Peyer's patch (tissue), 4 donors: ENCODE results near the gene ARMH1. TPM values are rescaled to one million over a fixed set of nuclear protein-coding genes. Genes with fewer than 3 reads are reported as not detected.
A peak's percentile ranks its signal among the peaks of the same experiment; 100 is the strongest.

Source experiments
- DNase-seq, 3 donors: peaks; one replicate each; pipeline ENCODE4 v3.0.0-alpha.2; 2017 to 2019
- H3K27ac ChIP-seq, 4 donors: fragments of 200-600 bp; sonication (generic); one replicate each; pipeline ENCODE4 v1.5.1; 2016 to 2019
- H3K27me3 ChIP-seq, 2 donors: fragments of 200-600 bp; sonication (generic); one replicate each; pipeline ENCODE4 v1.5.1; 2019
- H3K36me3 ChIP-seq, 3 donors: fragments of 200-600 bp; sonication (generic); one replicate each; pipeline ENCODE4 v1.5.1; 2016 to 2019
- H3K4me1 ChIP-seq, 4 donors: fragments of 200-600 bp; sonication (generic); one replicate each; pipeline ENCODE4 v1.5.1; 2016 to 2019
- H3K4me3 ChIP-seq, 4 donors: fragments of 200-600 bp; sonication (generic); 1 replicate in 3 of 4; 2 replicates in 1 of 4; pipeline ENCODE4 v1.5.1; 2016 to 2019; ENCODE audit warnings: mild to moderate bottlenecking in 1 of 4
- H3K9me3 ChIP-seq, 4 donors: fragments of 200-600 bp; sonication (generic); one replicate each; pipeline ENCODE4 v1.5.1; 2016 to 2019; ENCODE audit warnings: mild to moderate bottlenecking in 1 of 4
- POLR2A ChIP-seq, 2 donors: fragments of 450-650 bp; IDR thresholded peaks; one replicate each; pipeline ENCODE4 v1.5.1; 2017; ENCODE audit warnings: antibody characterized with exemption in 2 of 2, mild to moderate bottlenecking in 2 of 2, moderate library complexity in 2 of 2
- total RNA-seq, 4 donors: library from RNA; depleted of rRNA; stranded (reverse); fragments of >200 nt; gene quantifications; one replicate each; pipeline ENCODE4 v1.1.0, GENCODE V29; 2016
- TF ChIP-seq, protein P1 (sequence below), 6 experiments: fragments of 450-650 bp in 4 of 6; fragments of 200-600 bp in 2 of 6; sonication (generic) in 1 of 6; IDR thresholded peaks; one replicate each; pipeline ENCODE4 v1.5.1; 2017 to 2019; ENCODE audit warnings: antibody characterized with exemption in 6 of 6, mild to moderate bottlenecking in 3 of 6, moderate library complexity in 1 of 6

ARMH1 gene
- total RNA-seq, 4 donors from 2014 or later, result 3.7 to 7.7 (median 4.8) TPM

DNA sequence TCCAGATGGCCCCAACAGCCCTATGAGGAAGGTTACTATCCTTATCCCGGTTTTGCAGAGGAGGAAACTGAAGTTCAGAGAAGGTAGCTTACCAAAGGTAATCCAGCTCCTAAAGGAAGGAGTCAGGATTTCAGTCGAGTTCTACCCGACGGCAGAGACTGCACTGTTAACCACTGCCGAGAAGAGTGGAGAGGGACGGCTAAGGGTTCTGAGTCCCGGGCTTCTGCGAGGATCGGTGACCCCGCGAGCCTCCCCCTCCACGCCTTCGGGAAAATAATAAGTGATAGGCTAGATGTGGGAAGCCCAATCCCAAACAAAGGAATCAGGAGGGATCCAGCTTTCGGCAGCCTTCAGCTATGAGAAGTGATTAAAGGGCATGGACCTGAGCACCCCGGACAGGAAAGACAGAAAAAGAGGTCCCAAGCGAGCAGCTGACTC is 820 bp upstream of the ARMH1 start:
- Histone ChIP-seq H3K36me3 (no peaks in the 10 kb centered on the region), H3K4me1 (peaks cover 6 to 46% (median 17%) of the 10 kb centered on the region in 4 donors), H3K27ac (peak overlapping the region; percentile 94 to 99 (median 96)), H3K9me3 (no peaks in the 10 kb centered on the region), H3K4me3 (peak overlapping the region; percentile 68 to 80 (median 72)), H3K27me3 (no peaks in the 10 kb centered on the region)
- TF ChIP-seq, protein P1, sequence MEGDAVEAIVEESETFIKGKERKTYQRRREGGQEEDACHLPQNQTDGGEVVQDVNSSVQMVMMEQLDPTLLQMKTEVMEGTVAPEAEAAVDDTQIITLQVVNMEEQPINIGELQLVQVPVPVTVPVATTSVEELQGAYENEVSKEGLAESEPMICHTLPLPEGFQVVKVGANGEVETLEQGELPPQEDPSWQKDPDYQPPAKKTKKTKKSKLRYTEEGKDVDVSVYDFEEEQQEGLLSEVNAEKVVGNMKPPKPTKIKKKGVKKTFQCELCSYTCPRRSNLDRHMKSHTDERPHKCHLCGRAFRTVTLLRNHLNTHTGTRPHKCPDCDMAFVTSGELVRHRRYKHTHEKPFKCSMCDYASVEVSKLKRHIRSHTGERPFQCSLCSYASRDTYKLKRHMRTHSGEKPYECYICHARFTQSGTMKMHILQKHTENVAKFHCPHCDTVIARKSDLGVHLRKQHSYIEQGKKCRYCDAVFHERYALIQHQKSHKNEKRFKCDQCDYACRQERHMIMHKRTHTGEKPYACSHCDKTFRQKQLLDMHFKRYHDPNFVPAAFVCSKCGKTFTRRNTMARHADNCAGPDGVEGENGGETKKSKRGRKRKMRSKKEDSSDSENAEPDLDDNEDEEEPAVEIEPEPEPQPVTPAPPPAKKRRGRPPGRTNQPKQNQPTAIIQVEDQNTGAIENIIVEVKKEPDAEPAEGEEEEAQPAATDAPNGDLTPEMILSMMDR (IDR thresholded peaks at IDR 0.05), result no peak
- peak; percentile 35 to 81 for TF ChIP-seq POLR2A (IDR thresholded peaks at IDR 0.05)
- no peak for DNase-seq

DNA sequence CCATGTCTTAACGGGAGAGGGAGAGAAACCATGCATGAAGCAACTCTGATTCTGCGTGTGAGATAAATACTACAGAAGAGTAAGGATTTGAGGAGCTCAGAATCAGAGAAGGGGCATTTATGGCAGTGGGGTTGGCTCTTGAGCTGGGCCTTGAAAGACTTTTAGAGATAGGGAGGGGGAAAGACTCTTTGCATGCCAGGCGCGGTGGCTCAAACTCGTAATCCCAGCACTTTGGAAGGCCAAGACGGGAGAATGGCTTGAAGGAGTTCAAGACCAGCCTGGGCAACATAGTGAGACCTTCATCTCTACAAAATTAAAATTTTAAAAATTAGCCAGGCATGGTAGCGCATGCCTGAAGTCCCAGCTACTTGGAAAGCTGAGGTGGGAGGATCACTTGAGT is 672 bp downstream of the ARMH1 start:
- DNase-seq, result peak in 1 of 3 donors; percentile 45
- no peaks in the 10 kb centered on the region for H3K36me3 ChIP-seq
- H3K4me1 ChIP-seq, result peaks cover 6 to 51% (median 17%) of the 10 kb centered on the region in 4 donors
- H3K27me3 ChIP-seq, result no peaks in the 10 kb centered on the region
- TF ChIP-seq POLR2A (IDR thresholded peaks at IDR 0.05), result no peak
- TF ChIP-seq, protein P1 (IDR thresholded peaks at IDR 0.05), result no peak
- peak overlapping the region in 3 of 4 donors; percentile 94 to 99 (median 97) for H3K27ac ChIP-seq
- H3K4me3 ChIP-seq, result peak overlapping the region in 3 of 4 donors; percentile 68 to 73 (median 72)
- H3K9me3 ChIP-seq, result no peaks in the 10 kb centered on the region

DNA sequence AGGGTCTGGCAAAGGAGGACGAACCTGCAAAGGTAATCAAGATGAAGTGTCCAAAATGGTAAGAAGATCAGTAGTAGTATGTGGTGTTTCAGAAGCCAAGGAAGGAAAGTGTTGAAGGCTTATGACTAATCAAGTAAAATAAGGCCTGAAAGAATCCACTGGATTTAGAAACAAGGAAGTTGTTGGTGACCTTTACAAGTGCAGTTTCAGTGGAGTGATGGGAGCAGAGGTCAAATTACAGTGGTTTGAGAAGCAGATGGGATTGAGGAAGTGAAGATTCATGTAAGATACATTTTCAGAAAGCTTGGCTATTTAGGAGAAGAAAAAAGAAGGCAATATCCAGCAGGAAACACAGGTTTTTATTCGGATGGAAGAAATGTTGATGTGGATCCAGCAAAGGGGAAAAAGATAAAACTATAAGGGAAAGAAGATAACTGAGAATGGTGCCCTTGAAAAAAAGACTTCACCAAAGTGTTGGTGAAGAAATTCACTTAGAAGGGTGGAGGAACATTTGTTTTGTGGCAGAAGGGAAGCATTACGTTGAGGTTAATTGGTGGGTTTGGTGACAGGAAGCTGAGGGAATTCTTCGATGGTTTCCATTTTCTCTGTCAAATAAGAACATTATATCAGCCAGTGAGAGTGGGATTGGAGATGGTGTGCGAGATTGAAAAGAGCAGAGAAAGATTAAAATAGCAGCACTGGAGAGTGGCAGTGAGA is 2.1 kb downstream of the ARMH1 start:
- peak in 1 of 3 donors; percentile 61 for DNase-seq
- no peaks in the 10 kb centered on the region for H3K36me3 ChIP-seq
- TF ChIP-seq POLR2A (IDR thresholded peaks at IDR 0.05), result peak in 1 of 2 donors; percentile 12
- TF ChIP-seq, protein P1 (IDR thresholded peaks at IDR 0.05), result no peak

DNA sequence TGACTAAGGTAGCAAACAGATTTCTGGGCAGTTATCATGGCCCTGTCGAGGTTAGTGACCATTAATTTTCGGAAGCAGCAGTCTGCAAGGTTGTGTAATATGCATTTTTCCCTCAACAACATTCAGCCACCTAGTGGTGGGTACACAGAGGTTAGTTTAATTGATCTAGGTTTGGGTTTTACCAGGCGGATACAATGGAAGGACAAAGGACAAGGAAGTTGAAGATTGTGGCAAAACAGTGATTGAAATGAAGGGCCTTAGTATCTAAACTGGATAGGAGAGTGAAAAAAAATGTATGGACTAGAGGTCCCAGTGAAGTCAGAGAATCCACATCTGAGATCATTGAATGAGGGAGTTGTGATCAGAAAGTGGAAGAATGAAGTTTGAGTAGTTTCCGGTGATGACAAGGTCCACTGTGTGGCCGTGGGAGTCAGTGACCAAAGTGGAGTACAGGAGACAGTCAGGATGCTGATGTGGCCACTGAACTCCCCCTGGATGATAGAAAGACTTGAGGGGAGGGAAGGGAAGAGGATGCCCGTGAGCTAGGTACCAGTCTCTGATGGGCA is 2.8 kb downstream of the ARMH1 start:
- Histone ChIP-seq H3K27ac (peak overlapping the region in 3 of 4 donors; percentile 94 to 99 (median 97)), H3K4me3 (no peak overlapping the region), H3K4me1 (peaks cover 6 to 48% (median 17%) of the 10 kb centered on the region in 4 donors), H3K9me3 (no peaks in the 10 kb centered on the region), H3K27me3 (no peaks in the 10 kb centered on the region), H3K36me3 (no peaks in the 10 kb centered on the region)
- peak in 1 of 3 donors; percentile 25 for DNase-seq
- TF ChIP-seq, protein P1 (IDR thresholded peaks at IDR 0.05), result peak; percentile 34 to 51 (median 46)
- no peak for TF ChIP-seq POLR2A (IDR thresholded peaks at IDR 0.05)

More for the DNA sequence above, 2.1 kb downstream of the ARMH1 start:
- H3K27ac ChIP-seq, result peak overlapping the region in 3 of 4 donors; percentile 94 to 99 (median 97)
- H3K9me3 ChIP-seq, result no peaks in the 10 kb centered on the region
- H3K4me3 ChIP-seq, result no peak overlapping the region
- peaks cover 6 to 51% (median 17%) of the 10 kb centered on the region in 4 donors for H3K4me1 ChIP-seq
- no peaks in the 10 kb centered on the region for H3K27me3 ChIP-seq

DNA sequence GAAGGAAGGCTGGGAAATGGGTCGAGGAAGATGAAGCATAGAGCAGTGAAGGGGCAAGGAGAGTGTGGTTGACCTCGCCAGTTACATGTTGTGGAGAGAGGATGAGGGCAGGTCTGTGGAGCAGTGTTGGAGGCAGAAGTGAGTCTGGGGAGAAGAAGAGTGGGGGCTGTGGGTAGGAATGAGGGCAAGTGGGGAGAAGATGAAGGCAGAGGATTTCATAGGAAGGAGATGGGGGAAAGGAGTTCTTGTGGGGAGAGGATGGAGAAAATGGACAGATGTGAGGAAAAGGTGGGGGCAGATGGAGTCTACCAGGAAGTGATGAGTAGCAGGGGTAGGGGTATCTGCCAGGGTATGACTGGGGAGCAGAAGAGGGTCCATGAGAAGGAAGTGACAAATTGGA is 3.6 kb downstream of the ARMH1 start:
- Histone ChIP-seq H3K36me3 (no peaks in the 10 kb centered on the region), H3K27ac (no peak overlapping the region), H3K9me3 (no peaks in the 10 kb centered on the region), H3K4me3 (no peak overlapping the region), H3K27me3 (no peaks in the 10 kb centered on the region), H3K4me1 (peaks cover 6 to 39% (median 14%) of the 10 kb centered on the region in 4 donors)
- no peak for TF ChIP-seq POLR2A (IDR thresholded peaks at IDR 0.05)
- TF ChIP-seq, protein P1 (IDR thresholded peaks at IDR 0.05), result no peak
- DNase-seq, result peak in 1 of 3 donors; percentile 14
